Activated CD8-positive, alpha-beta memory T cell treated with anti-CD3 and anti-CD28 coated beads, Interleukin-2, amount 10 ng/mL, durations not matched to agents 7 days and 5 days (primary cell): ENCODE measurements around the gene DOCK8. TPM values are rescaled to one million over a fixed set of nuclear protein-coding genes. Genes with fewer than 3 reads are reported as not detected.

Source experiments
- ATAC-seq: fragments of 150-1000 bp; cut with Tn5 transposase; one replicate; pipeline ENCODE4 v1.10.0; 2021; ENCODE audit warnings: moderate library complexity
- CTCF ChIA-PET: fragments of 350-600 bp; sonication (Branson Sonifier 250); formaldehyde crosslinking; loops from one replicate; lab custom pipeline; 2021; ENCODE audit warnings: antibody characterized with exemption; lab: Charles Lee
- DNase-seq: peaks from one replicate; pipeline ENCODE4 v3.0.0-alpha.2; 2020
- H3K27ac Mint-ChIP-seq: one replicate; pipeline ENCODE4 v1.8.0; 2021; ENCODE audit warnings: mild to moderate bottlenecking, mixed read lengths
- H3K27me3 Mint-ChIP-seq: one replicate; pipeline ENCODE4 v1.8.0; 2021; ENCODE audit warnings: mixed read lengths
- H3K36me3 Mint-ChIP-seq: one replicate; pipeline ENCODE4 v1.8.0; 2021; ENCODE audit warnings: mild to moderate bottlenecking, mixed read lengths
- H3K4me1 Mint-ChIP-seq: one replicate; pipeline ENCODE4 v1.8.0; 2021; ENCODE audit warnings: mixed read lengths
- H3K4me3 Mint-ChIP-seq: one replicate; pipeline ENCODE4 v1.8.0; 2021; ENCODE audit warnings: mild to moderate bottlenecking, moderate library complexity, mixed read lengths
- H3K9me3 Mint-ChIP-seq: one replicate; pipeline ENCODE4 v1.8.0; 2022; ENCODE audit warnings: low read depth, mixed read lengths
- total RNA-seq, 2 experiments: library from RNA; stranded (reverse); gene quantifications; one replicate each; pipeline ENCODE4 v1.2.3, GENCODE V29; 2021

DOCK8 gene
- total RNA-seq, 2 experiments from 2014 or later: 374 to 389 TPM

DNA sequence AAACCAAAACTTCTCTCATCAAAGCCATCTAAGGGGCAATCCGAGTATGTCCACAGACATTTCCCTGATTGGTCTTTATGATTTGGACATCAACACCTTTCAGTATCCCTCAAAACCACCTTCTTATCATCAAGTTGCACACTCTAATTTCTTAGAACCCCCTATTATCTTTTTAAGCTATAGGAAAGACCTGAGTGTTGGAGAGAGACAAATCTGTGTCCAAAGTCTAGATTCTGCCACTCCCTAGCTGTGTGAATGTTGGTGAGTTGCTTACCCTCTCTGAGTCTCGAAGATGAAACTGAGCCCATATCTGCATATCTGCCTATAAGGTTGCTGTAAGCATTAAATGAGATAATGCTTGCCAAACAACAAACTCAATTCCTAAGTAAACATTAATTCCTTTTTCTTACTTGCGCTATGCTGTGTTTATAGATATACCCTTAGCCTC lies 159.1 kb downstream of the DOCK8 start:
- CTCF ChIA-PET: interaction anchor here (0.8 kb wide), 1 partner anchor 14 kb away, joined by 4 read pairs; no protein-coding TSS in a partner anchor
- H3K9me3 Mint-ChIP-seq: no peaks in the 10 kb centered on the region

DNA sequence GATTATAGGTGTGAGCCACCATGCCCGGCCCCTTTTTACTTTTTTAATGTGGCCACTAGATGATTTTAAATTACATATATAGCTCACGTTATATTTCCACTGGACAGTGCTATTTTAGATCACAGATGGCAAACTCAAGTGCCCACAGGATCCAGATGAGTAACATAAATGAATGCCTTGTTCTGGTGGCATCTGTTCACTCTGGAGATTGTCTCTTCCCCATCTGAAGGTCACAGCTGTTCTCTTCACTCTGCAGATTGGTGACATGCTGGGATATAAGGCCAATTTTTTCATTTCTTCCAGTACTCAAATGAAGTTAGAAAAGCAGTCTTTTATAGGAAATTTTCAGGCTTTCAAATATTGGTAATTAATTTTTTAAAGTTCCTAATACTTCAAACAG lies 160.1 kb downstream of the DOCK8 start:
- H3K27me3 Mint-ChIP-seq: no peaks in the 10 kb centered on the region
- ATAC-seq: no peak
- no peaks in the 10 kb centered on the region for H3K9me3 Mint-ChIP-seq
- CTCF ChIA-PET: interaction anchor here (0.8 to 1.1 kb wide), 2 partner anchors 9 to 13 kb away, joined by 3 to 4 read pairs; no protein-coding TSS in a partner anchor
- H3K4me3 Mint-ChIP-seq: no peak overlapping the region
- H3K27ac Mint-ChIP-seq: no peak overlapping the region
- no peak for DNase-seq
- H3K36me3 Mint-ChIP-seq: peaks cover 82% of the 10 kb centered on the region
- H3K4me1 Mint-ChIP-seq: no peaks in the 10 kb centered on the region

More for the DNA sequence above, 159.1 kb downstream of the DOCK8 start:
- no peak overlapping the region for H3K4me3 Mint-ChIP-seq
- peaks cover 80% of the 10 kb centered on the region for H3K36me3 Mint-ChIP-seq
- DNase-seq: no peak
- peak overlapping the region; percentile 33 for H3K27ac Mint-ChIP-seq
- ATAC-seq: no peak
- H3K27me3 Mint-ChIP-seq: no peaks in the 10 kb centered on the region
- H3K4me1 Mint-ChIP-seq: no peaks in the 10 kb centered on the region

DNA sequence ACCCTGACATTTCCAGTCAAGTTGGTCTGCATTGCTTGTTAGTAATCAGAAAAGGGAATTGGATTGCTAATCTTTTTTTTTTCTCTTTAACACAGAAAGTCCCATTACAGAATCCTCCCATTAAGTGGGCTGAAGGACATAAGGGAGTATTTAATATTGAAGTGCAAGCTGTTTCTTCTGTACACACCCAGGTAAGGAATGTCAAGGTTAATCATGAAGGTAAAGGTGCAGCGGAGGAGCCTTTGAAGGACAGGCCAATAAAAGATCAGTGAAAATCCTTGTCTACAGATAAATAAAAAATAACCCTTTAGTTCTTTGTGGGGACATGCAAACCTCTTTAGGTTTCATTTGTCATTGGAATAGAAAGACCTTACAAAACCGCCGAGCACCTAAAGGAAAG lies 161.4 kb downstream of the DOCK8 start:
- no peak for ATAC-seq
- Mint-ChIP-seq H3K27ac (no peak overlapping the region), H3K27me3 (no peaks in the 10 kb centered on the region), H3K9me3 (no peaks in the 10 kb centered on the region), H3K36me3 (peaks cover 74% of the 10 kb centered on the region), H3K4me1 (no peaks in the 10 kb centered on the region), H3K4me3 (no peak overlapping the region)
- no peak for DNase-seq
- CTCF ChIA-PET: interaction anchor here (1.3 to 1.6 kb wide), 2 partner anchors 11 to 40 kb away, joined by 3 to 5 read pairs; no protein-coding TSS in a partner anchor

DNA sequence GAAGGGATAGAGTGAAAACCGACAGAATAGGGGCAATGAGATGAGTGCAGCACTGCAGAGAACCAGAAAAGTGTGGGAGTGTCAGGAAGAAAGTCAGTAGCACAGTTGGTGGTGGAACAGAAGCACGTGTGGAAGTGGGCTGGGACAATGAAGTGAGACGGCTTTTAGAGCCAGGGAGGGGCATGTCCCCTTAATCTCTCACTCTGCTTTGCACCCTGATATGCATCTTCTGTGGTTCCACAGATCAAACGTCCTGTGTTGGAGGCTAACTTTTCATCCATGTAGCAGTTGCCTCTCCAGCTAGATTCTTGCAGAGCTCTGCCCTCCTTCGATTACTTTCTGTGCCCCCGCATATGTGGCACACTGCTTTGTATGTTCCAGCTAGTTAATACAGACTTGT lies 163.6 kb downstream of the DOCK8 start:
- H3K4me3 Mint-ChIP-seq: no peak overlapping the region
- peaks cover 68% of the 10 kb centered on the region for H3K36me3 Mint-ChIP-seq
- no peaks in the 10 kb centered on the region for H3K4me1 Mint-ChIP-seq
- H3K27me3 Mint-ChIP-seq: no peaks in the 10 kb centered on the region
- ATAC-seq (no peak), DNase-seq (no peak)
- H3K27ac Mint-ChIP-seq: peak overlapping the region; percentile 23
- H3K9me3 Mint-ChIP-seq: no peaks in the 10 kb centered on the region
- CTCF ChIA-PET: no interaction called here

DNA sequence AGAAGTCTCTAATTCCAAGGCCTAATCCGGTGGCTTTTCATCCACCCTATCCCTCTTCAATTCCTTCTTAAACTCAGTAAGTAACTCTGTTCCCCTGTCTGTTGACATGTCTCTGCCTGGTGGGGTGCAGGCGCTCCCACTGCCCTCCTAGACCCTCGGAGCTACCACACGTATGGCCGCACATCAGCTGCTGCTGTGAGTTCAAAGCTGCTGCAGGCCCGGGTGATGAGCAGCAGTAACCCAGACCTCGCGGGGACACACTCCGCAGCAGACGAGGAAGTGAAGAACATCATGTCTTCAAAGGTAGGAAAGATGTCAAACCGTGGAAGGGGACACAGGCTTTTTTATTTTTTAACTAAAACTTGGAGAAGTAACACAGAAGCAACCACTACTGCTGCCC lies 167.7 kb downstream of the DOCK8 start:
- ATAC-seq: no peak
- no peak overlapping the region for H3K27ac Mint-ChIP-seq

DNA sequence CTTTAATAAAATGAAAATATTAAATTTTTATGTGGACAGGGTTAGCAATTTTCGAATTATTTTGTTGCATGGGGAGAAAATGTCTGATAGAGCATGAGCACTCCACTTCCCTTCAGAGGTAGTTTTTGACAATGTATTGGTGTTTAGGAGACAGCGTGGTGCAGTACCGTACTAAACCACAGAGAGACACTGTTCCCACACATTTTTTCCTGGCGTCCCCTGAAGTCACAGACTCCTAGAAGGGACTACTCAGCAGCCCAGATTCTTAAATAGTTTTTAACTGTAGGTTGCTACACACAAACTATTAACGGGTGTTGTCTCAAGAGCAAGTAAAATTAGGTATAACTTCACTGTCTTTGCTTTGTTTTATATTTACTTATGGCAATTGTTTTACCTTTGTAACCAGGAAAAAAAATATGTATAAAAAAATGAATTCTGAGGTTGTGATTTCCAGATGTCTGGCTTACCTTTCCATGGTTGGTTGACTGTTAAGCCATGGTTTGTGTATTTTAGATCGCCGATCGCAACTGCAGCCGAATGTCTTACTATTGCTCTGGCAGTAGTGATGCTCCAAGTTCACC lies 171.2 kb downstream of the DOCK8 start:
- H3K4me3 Mint-ChIP-seq: no peak overlapping the region
- H3K36me3 Mint-ChIP-seq: peaks cover 68% of the 10 kb centered on the region
- DNase-seq (no peak), ATAC-seq (peak; percentile 33)
- H3K4me1 Mint-ChIP-seq: no peaks in the 10 kb centered on the region
- no peaks in the 10 kb centered on the region for H3K9me3 Mint-ChIP-seq
- no peak overlapping the region for H3K27ac Mint-ChIP-seq
- H3K27me3 Mint-ChIP-seq: no peaks in the 10 kb centered on the region
- CTCF ChIA-PET: no interaction called here

More for the DNA sequence above, 167.7 kb downstream of the DOCK8 start:
- no peak overlapping the region for H3K4me3 Mint-ChIP-seq
- no peaks in the 10 kb centered on the region for H3K4me1 Mint-ChIP-seq
- CTCF ChIA-PET: no interaction called here
- H3K27me3 Mint-ChIP-seq: no peaks in the 10 kb centered on the region
- DNase-seq: no peak
- H3K9me3 Mint-ChIP-seq: no peaks in the 10 kb centered on the region
- peaks cover 64% of the 10 kb centered on the region for H3K36me3 Mint-ChIP-seq

DNA sequence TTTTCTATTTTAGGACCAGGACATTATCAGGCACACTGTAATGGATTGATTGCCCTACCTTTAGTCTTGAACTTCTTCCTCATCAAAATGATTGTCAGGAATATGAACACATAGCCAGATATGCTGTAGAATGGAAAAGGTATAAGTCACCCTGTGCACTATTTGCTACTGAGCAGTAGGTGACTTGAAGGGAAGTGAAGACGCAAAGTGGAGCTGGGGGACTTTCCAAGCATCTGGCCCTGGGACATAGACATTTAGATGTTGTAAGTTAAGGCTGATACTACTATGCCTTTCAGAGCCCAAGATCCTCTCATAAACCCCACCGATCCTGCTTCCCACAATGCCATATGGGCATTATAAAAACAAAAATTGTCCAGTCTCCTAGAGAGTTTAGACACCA lies 174.5 kb downstream of the DOCK8 start:
- H3K27me3 Mint-ChIP-seq: no peaks in the 10 kb centered on the region
- no peaks in the 10 kb centered on the region for H3K9me3 Mint-ChIP-seq
- no peak for DNase-seq
- ATAC-seq: no peak
- H3K36me3 Mint-ChIP-seq: peaks cover 72% of the 10 kb centered on the region
- H3K4me1 Mint-ChIP-seq: no peaks in the 10 kb centered on the region
- no peak overlapping the region for H3K4me3 Mint-ChIP-seq
- no peak overlapping the region for H3K27ac Mint-ChIP-seq
- CTCF ChIA-PET: no interaction called here

DNA sequence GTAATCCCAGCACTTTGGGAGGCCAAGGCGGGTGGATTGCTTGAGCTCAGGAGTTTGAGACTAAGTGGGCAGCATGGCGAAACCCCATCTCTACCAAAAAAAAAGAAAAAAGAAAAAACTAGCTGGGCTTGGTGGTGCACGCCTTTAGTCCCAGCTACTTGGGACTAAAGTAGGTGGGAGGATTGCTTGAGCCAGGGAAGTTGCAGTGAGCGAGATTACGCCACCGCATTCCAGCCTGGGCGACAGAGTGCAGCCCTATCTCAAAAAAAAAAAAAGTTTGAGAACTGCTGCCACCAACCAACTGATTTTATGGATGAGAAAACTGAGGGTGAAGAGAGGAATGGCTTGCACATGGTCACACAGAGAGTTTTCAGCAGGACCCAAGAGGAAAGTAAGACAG lies 175.1 kb downstream of the DOCK8 start:
- no peak for ATAC-seq
- Mint-ChIP-seq H3K4me3 (no peak overlapping the region), H3K4me1 (no peaks in the 10 kb centered on the region), H3K9me3 (no peaks in the 10 kb centered on the region), H3K27ac (no peak overlapping the region), H3K27me3 (no peaks in the 10 kb centered on the region), H3K36me3 (peaks cover 75% of the 10 kb centered on the region)
- no peak for DNase-seq
- CTCF ChIA-PET: no interaction called here

DNA sequence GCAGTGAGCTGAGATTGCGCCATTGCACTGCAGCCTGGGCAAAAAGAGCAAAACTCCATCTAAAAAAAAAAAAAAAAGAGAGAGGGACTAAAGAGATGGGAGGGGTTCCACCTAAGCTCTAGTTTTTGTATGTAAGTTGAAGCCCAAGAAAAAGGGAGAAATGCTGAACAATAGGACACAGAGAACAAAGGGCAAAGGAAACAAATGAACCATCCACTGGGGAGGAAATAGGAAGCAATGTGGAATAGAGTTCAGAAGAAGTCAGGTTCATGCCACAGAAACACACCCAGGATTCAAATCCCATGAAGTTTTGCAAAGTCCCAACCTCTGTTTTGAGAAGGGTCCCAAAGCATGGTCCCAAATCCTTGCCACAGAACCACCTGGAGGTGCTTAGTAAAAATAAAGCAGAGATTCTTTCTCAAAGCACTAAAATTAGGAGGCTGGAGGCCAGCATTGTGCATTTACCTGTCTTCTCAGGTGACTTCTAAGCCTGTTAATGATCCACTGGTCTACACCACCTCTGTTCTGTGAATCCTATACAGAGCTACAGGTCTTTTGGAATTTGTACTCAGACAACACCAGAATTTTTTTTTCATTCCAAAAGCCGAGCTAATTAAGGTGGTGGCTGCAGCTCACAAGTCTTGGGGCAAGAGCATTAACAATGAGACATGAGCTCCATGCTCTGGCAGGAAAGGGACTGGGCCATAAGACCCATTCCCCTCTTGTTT lies 177.6 kb downstream of the DOCK8 start:
- no peak for ATAC-seq
- no peaks in the 10 kb centered on the region for H3K4me1 Mint-ChIP-seq
- no peak overlapping the region for H3K27ac Mint-ChIP-seq
- CTCF ChIA-PET: no interaction called here
- H3K36me3 Mint-ChIP-seq: peaks cover 71% of the 10 kb centered on the region
- DNase-seq: no peak
- no peaks in the 10 kb centered on the region for H3K27me3 Mint-ChIP-seq
- no peak overlapping the region for H3K4me3 Mint-ChIP-seq
- H3K9me3 Mint-ChIP-seq: no peaks in the 10 kb centered on the region

DNA sequence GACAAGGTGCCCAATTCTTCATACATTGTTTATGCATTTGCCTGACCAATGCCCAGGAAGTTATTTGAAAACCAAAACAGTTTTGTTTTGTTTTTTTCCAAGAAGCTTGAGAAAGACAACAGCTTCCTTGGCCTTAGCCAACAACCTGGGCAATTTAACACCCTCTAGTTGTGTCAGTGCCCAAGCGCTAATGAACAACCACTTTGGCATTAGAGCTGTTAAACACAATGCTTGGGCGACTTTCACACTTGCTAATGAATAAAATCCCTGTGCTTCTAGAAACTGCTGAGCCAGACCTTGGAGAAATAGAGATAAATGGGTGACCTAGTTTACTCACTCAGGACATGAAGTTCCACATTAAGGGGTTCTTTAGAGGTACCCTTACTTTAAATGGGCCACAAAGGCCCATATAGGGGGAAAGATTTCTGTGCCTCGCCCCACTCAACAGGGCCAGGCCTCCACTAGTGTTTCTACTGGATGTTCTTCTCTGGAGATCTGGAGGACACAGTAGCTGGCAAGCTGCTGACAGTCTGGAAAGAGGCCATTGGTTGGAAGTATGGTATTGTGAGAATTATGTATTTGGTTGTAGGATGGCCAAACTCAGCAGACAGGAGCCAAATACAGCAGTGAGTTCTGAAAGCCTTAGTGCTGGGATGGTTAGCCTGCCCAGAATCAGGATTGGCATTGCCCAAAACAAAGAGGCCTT lies 179.8 kb downstream of the DOCK8 start:
- no peak overlapping the region for H3K27ac Mint-ChIP-seq
- CTCF ChIA-PET: interaction anchor here (0.9 kb wide), 1 partner anchor 25 kb away, joined by 3 read pairs; no protein-coding TSS in a partner anchor
- DNase-seq (no peak), ATAC-seq (no peak)
- H3K4me3 Mint-ChIP-seq: no peak overlapping the region
- H3K4me1 Mint-ChIP-seq: no peaks in the 10 kb centered on the region
- H3K27me3 Mint-ChIP-seq: no peaks in the 10 kb centered on the region
- no peaks in the 10 kb centered on the region for H3K9me3 Mint-ChIP-seq
- peaks cover 76% of the 10 kb centered on the region for H3K36me3 Mint-ChIP-seq

DNA sequence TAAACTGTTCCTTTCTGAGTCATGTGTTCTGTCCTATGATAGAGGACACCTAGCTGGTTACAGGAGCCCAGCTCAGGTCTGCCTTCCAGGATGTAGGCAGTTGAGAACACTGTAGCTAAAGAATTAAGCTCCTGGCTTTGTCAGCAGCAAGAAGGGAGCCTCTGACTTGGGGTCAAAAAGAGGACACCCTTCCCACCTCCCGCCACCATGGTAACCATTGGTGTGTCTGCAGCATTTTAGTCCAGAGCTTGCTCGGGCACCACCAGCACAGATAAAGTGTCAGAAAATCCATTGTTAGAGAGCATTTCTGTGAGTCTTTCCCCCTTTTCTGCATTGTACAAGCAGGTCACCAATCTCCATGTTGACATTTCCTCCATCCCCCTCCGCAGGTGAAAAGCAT lies 181.7 kb downstream of the DOCK8 start:
- ATAC-seq (no peak), DNase-seq (no peak)
- no peak overlapping the region for H3K27ac Mint-ChIP-seq
- CTCF ChIA-PET: interaction anchor here (1.3 kb wide), 1 partner anchor 39 kb away, joined by 3 read pairs; no protein-coding TSS in a partner anchor
- peaks cover 68% of the 10 kb centered on the region for H3K36me3 Mint-ChIP-seq
- H3K4me1 Mint-ChIP-seq: no peaks in the 10 kb centered on the region
- no peaks in the 10 kb centered on the region for H3K9me3 Mint-ChIP-seq
- no peaks in the 10 kb centered on the region for H3K27me3 Mint-ChIP-seq
- no peak overlapping the region for H3K4me3 Mint-ChIP-seq

DNA sequence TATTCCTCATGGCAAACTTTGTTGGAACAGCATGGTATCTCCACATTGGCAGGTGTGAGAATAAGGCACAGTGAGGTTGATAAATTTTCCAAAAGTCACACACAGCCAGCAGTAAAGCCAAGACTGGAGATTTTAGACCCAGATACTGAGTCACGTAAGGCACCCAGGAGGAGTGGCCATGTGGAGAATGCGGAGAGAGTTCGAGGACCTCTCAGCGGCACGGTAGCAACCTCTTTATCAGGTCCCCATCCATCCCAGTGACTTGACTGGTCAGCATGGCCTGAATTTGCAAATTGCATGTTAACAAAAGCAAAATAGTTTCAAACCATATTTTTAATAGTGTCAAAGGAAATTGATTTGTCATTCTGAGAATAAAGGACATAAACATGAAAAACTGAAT lies 183.4 kb downstream of the DOCK8 start:
- CTCF ChIA-PET: no interaction called here
- peaks cover 75% of the 10 kb centered on the region for H3K36me3 Mint-ChIP-seq
- no peaks in the 10 kb centered on the region for H3K4me1 Mint-ChIP-seq
- no peak overlapping the region for H3K27ac Mint-ChIP-seq
- DNase-seq (no peak), ATAC-seq (no peak)
- H3K4me3 Mint-ChIP-seq: no peak overlapping the region
- H3K9me3 Mint-ChIP-seq: no peaks in the 10 kb centered on the region
- H3K27me3 Mint-ChIP-seq: no peaks in the 10 kb centered on the region

DNA sequence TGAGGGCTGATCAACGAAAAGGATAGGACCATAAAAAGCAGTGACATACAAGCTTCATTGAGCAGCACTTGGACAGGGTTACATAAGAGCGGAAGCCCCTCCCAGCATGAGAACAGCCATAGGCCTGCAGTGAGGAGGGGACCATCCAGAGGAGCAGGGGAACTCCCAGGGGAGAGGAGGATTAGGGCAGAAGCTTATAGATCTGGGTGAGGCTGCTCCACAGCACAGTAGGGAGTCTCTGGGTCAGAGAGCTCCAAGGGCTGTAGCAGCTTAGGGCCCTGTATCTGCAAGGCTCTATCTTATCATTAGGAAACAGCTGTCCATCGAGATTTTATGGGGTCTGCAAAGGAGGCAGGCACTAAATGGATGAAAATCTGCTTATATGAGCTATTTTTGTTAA lies 186.6 kb downstream of the DOCK8 start:
- Mint-ChIP-seq H3K9me3 (no peaks in the 10 kb centered on the region), H3K27ac (peak overlapping the region; percentile 60), H3K36me3 (peaks cover 76% of the 10 kb centered on the region), H3K4me1 (no peaks in the 10 kb centered on the region), H3K27me3 (no peaks in the 10 kb centered on the region), H3K4me3 (no peak overlapping the region)
- ATAC-seq: no peak
- DNase-seq: no peak
- CTCF ChIA-PET: no interaction called here
